ENCODE data around the gene TMEM198. TPM values are rescaled to one million over a fixed set of nuclear protein-coding genes. Genes with fewer than 3 reads are reported as not detected.

The TMEM198 gene
- total RNA-seq, 2 experiments from 2014 or later: 2.5 to 6.6 TPM

- intact Hi-C loops (cut with micrococcal nuclease; ENCODE audit: unreplicated experiment): no loop called here
- Histone ChIP-seq H3K79me2 (ENCODE audit: insufficient read depth, low read depth, low read length) (no peaks in the 10 kb centered on the region), H2AFZ (ENCODE audit: low read length) (peak within 1 kb of the TSS; percentile 53; the same call in 1 of the 2 replicates), H3K36me3 (ENCODE audit: insufficient read depth, low read length) (no peaks in the 10 kb centered on the region), H3K9me2 (ENCODE audit: insufficient read depth, low read length) (no peaks in the 10 kb centered on the region), H4K20me1 (ENCODE audit: insufficient read depth, low read length) (no peaks in the 10 kb centered on the region), H3K27ac (ENCODE audit: low read depth, low read length, poor library complexity, severe bottlenecking) (no peak within 1 kb of the TSS), H3K4me1 (ENCODE audit: insufficient read depth, low read length, poor library complexity, severe bottlenecking) (peaks cover 23% of the 10 kb centered on the region), H3K9me3 (ENCODE audit: low read length) (no peaks in the 10 kb centered on the region), H3K4me2 (ENCODE audit: low read length) (peak within 1 kb of the TSS; percentile 77), H3K4me3 (ENCODE audit: low read depth, low read length, poor library complexity, severe bottlenecking) (peak within 1 kb of the TSS; percentile 77)
- no TSS peak for BruUV-seq (replicated peaks)
- TF ChIP-seq CTCF (conservative IDR thresholded peaks at IDR 0.05; ENCODE audit: low read length) (no peak), EZH2phosphoT487 (IDR thresholded peaks at IDR 0.05; ENCODE audit: borderline replicate concordance, low read depth, low read length) (no peak)
- ChIA-PET POLR2A (interaction anchor here (0.6 to 1.3 kb wide), 10 partner anchors 8 to 1146 kb away, joined by 3 to 5 read pairs (median 3); no protein-coding TSS in a partner anchor), CTCF (ENCODE audit: unreplicated experiment) (interaction anchor here (0.5 to 1.7 kb wide), 8 partner anchors 13 to 453 kb away, joined by 3 to 5 read pairs (median 4); partner anchors contain the start of gene DNPEP)
- DNase-seq (ENCODE audit: low spot score): peak; percentile 97
Observed at GRCh38 chr2:219498280-219499057, 45.4 kb upstream of the TMEM198 start, which contains the start of gene GMPPA. Gene GMPPA, plus strand, starts transcription at chr2:219498891. Its CDS starts 1,085 bp downstream, at chr2:219499976.

GRCh38 chr2:219499058-219499307 is 44.8 kb upstream of the TMEM198 start:
- BruUV-seq (replicated peaks): TSS peak; percentile 94
- Histone ChIP-seq H3K27ac (ENCODE audit: low read depth, low read length, poor library complexity, severe bottlenecking) (no peak overlapping the region), H3K79me2 (ENCODE audit: insufficient read depth, low read depth, low read length) (no peaks in the 10 kb centered on the region), H3K36me3 (ENCODE audit: insufficient read depth, low read length) (no peaks in the 10 kb centered on the region), H3K4me2 (ENCODE audit: low read length) (peak overlapping the region; percentile 77), H4K20me1 (ENCODE audit: insufficient read depth, low read length) (no peaks in the 10 kb centered on the region), H3K4me3 (ENCODE audit: low read depth, low read length, poor library complexity, severe bottlenecking) (peak overlapping the region; percentile 77), H2AFZ (ENCODE audit: low read length) (peak overlapping the region; percentile 53; the same call in 1 of the 2 replicates), H3K4me1 (ENCODE audit: insufficient read depth, low read length, poor library complexity, severe bottlenecking) (peaks cover 23% of the 10 kb centered on the region), H3K9me2 (ENCODE audit: insufficient read depth, low read length) (no peaks in the 10 kb centered on the region), H3K9me3 (ENCODE audit: low read length) (no peaks in the 10 kb centered on the region)
- TF ChIP-seq EZH2phosphoT487 (IDR thresholded peaks at IDR 0.05; ENCODE audit: borderline replicate concordance, low read depth, low read length) (no peak), CTCF (conservative IDR thresholded peaks at IDR 0.05; ENCODE audit: low read length) (no peak)
- CTCF ChIA-PET (ENCODE audit: unreplicated experiment): interaction anchor here (0.7 to 1.7 kb wide), 6 partner anchors 21 to 453 kb away, joined by 3 to 5 read pairs (median 4); partner anchors contain the start of gene DNPEP
- POLR2A ChIA-PET: interaction anchor here (0.6 to 1.3 kb wide), 10 partner anchors 8 to 1145 kb away, joined by 3 to 5 read pairs (median 3); no protein-coding TSS in a partner anchor
- intact Hi-C loops (cut with micrococcal nuclease; ENCODE audit: unreplicated experiment): no loop called here
- no peak for DNase-seq (ENCODE audit: low spot score)
